OCI-M2 (cell line): ENCODE data around the gene PRR4.

ENCODE experiments used
- DNase-seq: peaks from one replicate; lab custom pipeline; 2025; ENCODE audit not compliant: unreplicated experiment; lab: John Stamatoyannopoulos, UW

The PRR4 gene

DNA sequence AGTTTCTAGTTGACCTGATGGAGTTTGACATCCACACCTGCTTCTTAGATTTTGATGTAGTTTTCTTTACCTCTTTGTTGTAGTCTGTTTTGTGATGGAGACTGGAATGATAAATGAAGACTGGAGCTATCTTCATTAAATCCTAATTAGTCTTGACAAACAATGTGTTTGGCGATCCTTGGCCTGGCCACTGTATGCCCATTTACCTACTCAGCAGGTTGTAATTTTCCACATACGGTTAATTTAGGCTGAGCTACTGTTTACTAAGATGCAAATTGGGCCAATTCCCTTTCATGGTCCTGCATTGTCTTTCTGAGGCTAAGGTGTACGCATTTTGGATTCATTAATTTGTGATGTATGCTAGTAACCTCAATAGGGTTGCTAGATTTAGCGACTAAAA lies 46.7 kb downstream of the PRR4 start, which contains the start of gene TAS2R7:
TSS of gene TAS2R7 (minus strand) at position 41 of the 400 bp plus-strand sequence. CDS start 57 bp downstream, outside the sequence.
- no peak for DNase-seq

DNA sequence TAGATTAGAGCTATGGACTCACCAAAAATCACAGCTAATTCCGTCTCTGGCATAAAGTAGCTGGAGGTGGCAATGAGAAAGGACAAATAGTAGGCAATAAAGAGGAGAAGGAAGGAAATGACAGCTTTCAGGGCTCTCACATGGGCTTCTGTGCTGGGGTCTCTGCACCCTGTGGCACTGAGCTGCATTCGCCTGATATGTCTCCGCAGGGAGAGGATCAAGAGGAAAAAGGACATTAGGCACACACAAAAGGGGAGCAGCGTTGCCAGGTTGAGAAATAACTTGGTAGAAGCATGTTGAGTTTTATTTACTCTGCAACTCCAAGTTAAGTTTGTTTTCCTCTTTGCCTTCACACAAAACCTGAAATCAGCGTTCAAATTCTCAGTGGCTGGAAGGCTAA lies 47.5 kb downstream of the PRR4 start:
- no peak for DNase-seq
